Spleen (tissue), 7 donors: ENCODE measurements around the gene WNT11.

ENCODE experiments used
- CTCF ChIP-seq, 11 experiments: fragments of 200-600 bp in 7 of 11; fragments of 450-650 bp in 4 of 11; sonication (generic) in 4 of 11; IDR thresholded peaks in 8 of 11; conservative IDR thresholded peaks in 3 of 11; 1 replicate in 7 of 11; 2 replicates in 4 of 11; pipeline versions ENCODE4 v1.4.0 to v1.8.0; 2016 to 2021; ENCODE audit warnings: antibody characterized with exemption in 11 of 11, inconsistent platforms in 4 of 11, mild to moderate bottlenecking in 1 of 11
- POLR2A ChIP-seq, 3 donors: fragments of 450-650 bp; IDR thresholded peaks; one replicate each; pipeline ENCODE4 v1.5.1; 2017; ENCODE audit warnings: antibody characterized with exemption in 3 of 3, mild to moderate bottlenecking in 1 of 3
- POLR2AphosphoS5 ChIP-seq, 3 donors: sonication (generic); formaldehyde crosslinking; IDR thresholded peaks; one replicate each; pipeline ENCODE4 v1.5.1; 2017; ENCODE audit warnings: antibody characterized with exemption in 3 of 3
- donor health status: DM: no; HTN: no; CAD: no; lungs with moderate emphysema.
- donor health status: DM: no; HTN: no; CAD: no.
- donor health status: DM: no; HTN: no; CAD: no.

- no peak for TF ChIP-seq CTCF (IDR thresholded peaks at IDR 0.05 in 8 of 11, conservative IDR thresholded peaks at IDR 0.05 in 3 of 11)
- TF ChIP-seq POLR2AphosphoS5 (IDR thresholded peaks at IDR 0.05), result no peak
- TF ChIP-seq POLR2A (IDR thresholded peaks at IDR 0.05), result no peak
Measured at GRCh38 chr11:76197941-76198640, 8.2 kb downstream of the WNT11 start.
